ENCODE results near the gene CTNNA3.
"Not testable (repeated sequence)": the region's sequence is repeated elsewhere in the genome, so short reads cannot be mapped to it uniquely, and the experiment has no call there.

Gene CTNNA3

GRCh38 chr10:67402620-67403019 lies 293.4 kb downstream of the CTNNA3 start:
- no peak for TF ChIP-seq CTCF (conservative IDR thresholded peaks at IDR 0.05; ENCODE audit: low read length)
- DNase-seq (ENCODE audit: low read depth) = no peak
- no peak overlapping the region for H3K4me3 ChIP-seq (ENCODE audit: low read length)

- no peak for DNase-seq (ENCODE audit: low read depth)
- no peak overlapping the region for H3K4me3 ChIP-seq (ENCODE audit: low read length)
These were observed 294.3 kb downstream of the CTNNA3 start for GRCh38 chr10:67401711-67402110.

GRCh38 chr10:67386841-67387533 lies 309.0 kb downstream of the CTNNA3 start:
- H3K4me3 ChIP-seq (ENCODE audit: low read length); DNase-seq (ENCODE audit: low read depth): not testable (repeated sequence)

More at GRCh38 chr10:67401711-67402110, 294.3 kb downstream of the CTNNA3 start:
- TF ChIP-seq CTCF (conservative IDR thresholded peaks at IDR 0.05; ENCODE audit: low read length) = no peak

- no peak for TF ChIP-seq CTCF (conservative IDR thresholded peaks at IDR 0.05; ENCODE audit: low read length)
- H3K4me3 ChIP-seq (ENCODE audit: low read length) = no peak overlapping the region
- DNase-seq (ENCODE audit: low read depth) = no peak
These were observed 309.7 kb downstream of the CTNNA3 start for GRCh38 chr10:67386260-67386659.

GRCh38 chr10:67385566-67385965 lies 310.4 kb downstream of the CTNNA3 start:
- DNase-seq (ENCODE audit: low read depth) = no peak
- no peak for TF ChIP-seq CTCF (conservative IDR thresholded peaks at IDR 0.05; ENCODE audit: low read length)
- H3K4me3 ChIP-seq (ENCODE audit: low read length) = no peak overlapping the region

- no peak overlapping the region for H3K4me3 ChIP-seq (ENCODE audit: low read length)
- DNase-seq (ENCODE audit: low read depth) = no peak
These were observed 310.9 kb downstream of the CTNNA3 start for GRCh38 chr10:67385089-67385488.

GRCh38 chr10:67331121-67331910 lies 364.7 kb downstream of the CTNNA3 start:
- H3K4me3 ChIP-seq (ENCODE audit: low read length) = no peak overlapping the region
- TF ChIP-seq CTCF (conservative IDR thresholded peaks at IDR 0.05; ENCODE audit: low read length) = no peak
- no peak for DNase-seq (ENCODE audit: low read depth)

More at GRCh38 chr10:67385089-67385488, 310.9 kb downstream of the CTNNA3 start:
- TF ChIP-seq CTCF (conservative IDR thresholded peaks at IDR 0.05; ENCODE audit: low read length) = no peak
